HCT116 (cell line): ENCODE results near the gene COX10.
"Not testable (repeated sequence)": the region's sequence is repeated elsewhere in the genome, so short reads cannot be mapped to it uniquely, and the experiment has no call there.

Experiments used
- ATF3 ChIP-seq: IDR thresholded peaks from 2 replicates; pipeline ENCODE4 v1.6.1; 2012
- CEBPB ChIP-seq: IDR thresholded peaks from 2 replicates; pipeline ENCODE4 v1.6.1; 2012; ENCODE audit warnings: low read depth
- CTCF ChIP-seq, 3 experiments: fragments of 200-600 bp in 1 of 3; sonication (generic) in 1 of 3; IDR thresholded peaks in 2 of 3; conservative IDR thresholded peaks in 1 of 3; 2 replicates each; pipeline ENCODE4 v1.5.1; 2012 to 2017; ENCODE audit warnings: low read depth in 2 of 3, low read length in 2 of 3, antibody characterized with exemption in 1 of 3, borderline replicate concordance in 1 of 3, control low read depth in 1 of 3, mild to moderate bottlenecking in 1 of 3, mixed read lengths in 1 of 3, mixed run types in 1 of 3, moderate library complexity in 1 of 3; ENCODE audit not compliant: insufficient read depth in 1 of 3
- EZH2 ChIP-seq: fragments of 200-600 bp; sonication (generic); IDR thresholded peaks from 2 replicates; pipeline ENCODE4 v1.6.1; 2017; ENCODE audit warnings: antibody characterized with exemption, mixed run types
- EZH2phosphoT487 ChIP-seq: fragments of 200-600 bp; IDR thresholded peaks from 2 replicates; pipeline ENCODE4 v1.6.1; 2018; ENCODE audit warnings: antibody characterized with exemption, borderline replicate concordance
- FOSL1 ChIP-seq: IDR thresholded peaks from 2 replicates; pipeline ENCODE4 v1.6.1; 2012; ENCODE audit warnings: low read depth
- MAX ChIP-seq: IDR thresholded peaks from 2 replicates; pipeline ENCODE4 v1.6.1; 2012
- POLR2A ChIP-seq: IDR thresholded peaks from 2 replicates; pipeline ENCODE4 v1.7.0; 2011; ENCODE audit warnings: borderline replicate concordance; ENCODE audit not compliant: insufficient read depth, insufficient read length; ENCODE audit errors: extremely low read depth
- POLR2AphosphoS5 ChIP-seq: IDR thresholded peaks from 2 replicates; pipeline ENCODE4 v1.6.1; 2011; ENCODE audit warnings: mild to moderate bottlenecking, low read depth, low read length, moderate library complexity
- RAD21 ChIP-seq: IDR thresholded peaks from 2 replicates; pipeline ENCODE4 v1.6.1; 2012; ENCODE audit warnings: low read depth, mild to moderate bottlenecking
- SP1 ChIP-seq: IDR thresholded peaks from 2 replicates; pipeline ENCODE4 v1.6.1; 2012; ENCODE audit warnings: low read depth
- SRF ChIP-seq: IDR thresholded peaks from 2 replicates; pipeline ENCODE4 v1.6.1; 2012; ENCODE audit warnings: low read depth
- TCF7L2 ChIP-seq: IDR thresholded peaks from 2 replicates; pipeline ENCODE4 v1.7.0; 2011; ENCODE audit warnings: borderline replicate concordance, inconsistent platforms; ENCODE audit not compliant: insufficient read depth, insufficient read length; ENCODE audit errors: extremely low read depth

- not testable (repeated sequence) for TF ChIP-seq EZH2; RAD21; CTCF (IDR thresholded peaks at IDR 0.05 in 2 of 3, conservative IDR thresholded peaks at IDR 0.05 in 1 of 3; ENCODE audit: borderline replicate concordance in 1 of 3, insufficient read depth in 1 of 3, low read depth in 2 of 3, low read length in 2 of 3); SRF; ATF3; TCF7L2; CEBPB; POLR2A; POLR2AphosphoS5; MAX; SP1; FOSL1; EZH2phosphoT487
These were observed 161.9 kb downstream of the COX10 start for GRCh38 chr17:14231187-14231586.
